Measurements from ENCODE around the gene TENM4.

DNA sequence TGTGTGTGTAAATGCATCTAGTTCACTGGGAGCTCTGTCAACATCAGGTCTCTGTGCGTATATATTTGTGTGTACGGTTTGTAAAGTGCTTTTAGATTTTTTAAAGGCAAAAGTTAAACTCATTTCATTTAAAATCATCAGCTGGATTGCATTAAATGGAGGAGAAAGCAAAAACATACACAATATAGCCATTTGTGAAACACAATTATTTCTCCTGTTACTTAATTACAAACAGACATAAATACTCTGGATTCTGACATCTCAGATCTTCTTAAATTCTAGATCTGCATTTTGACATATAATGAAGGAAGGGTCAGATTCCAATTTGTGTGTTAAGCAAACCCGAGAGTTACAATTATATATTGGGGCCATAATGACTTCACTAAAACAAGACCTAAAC, 590.8 kb downstream of the TENM4 start:
- TF ChIP-seq POLR2AphosphoS5 (IDR thresholded peaks at IDR 0.05; ENCODE audit: low read depth, low read length) = no peak
- TF ChIP-seq TAF1 (IDR thresholded peaks at IDR 0.05; ENCODE audit: borderline replicate concordance, insufficient read depth, low read length) = no peak
